Measurements from ENCODE around the gene DAPK1. TPM values are rescaled to one million over a fixed set of nuclear protein-coding genes. Genes with fewer than 3 reads are reported as not detected.
A peak's percentile ranks its signal among the peaks of the same experiment; 100 is the strongest.

DAPK1 gene
- polyA plus RNA-seq, 1 donor: 24.9 TPM

- no peak overlapping the region for H3K27ac ChIP-seq (ENCODE audit: low read length)
- no peaks in the 10 kb centered on the region for H3K27me3 ChIP-seq (ENCODE audit: control insufficient read depth, insufficient read depth, low read length)
- no peaks in the 10 kb centered on the region for H3K4me1 ChIP-seq (ENCODE audit: control insufficient read depth, insufficient read depth, low read length)
- H3K9me3 ChIP-seq (ENCODE audit: control insufficient read depth, low read depth, low read length): no peaks in the 10 kb centered on the region
- 92% methylated on average over 2 of the region's 5 CpGs for WGBS (ENCODE audit: insufficient coverage, low lambda C conversion rate)
- no peak overlapping the region for H3K4me3 ChIP-seq (ENCODE audit: low read length)
- DNase-seq: no peak
- no peaks in the 10 kb centered on the region for H3K36me3 ChIP-seq (ENCODE audit: control insufficient read depth, insufficient read depth, low read length)
These were observed 95.8 kb downstream of the DAPK1 start for GRCh38 chr9:87593359-87593980.

GRCh38 chr9:87594194-87594593 lies 96.5 kb downstream of the DAPK1 start:
- DNase-seq: no peak
- H3K9me3 ChIP-seq (ENCODE audit: control insufficient read depth, low read depth, low read length): no peaks in the 10 kb centered on the region
- no peaks in the 10 kb centered on the region for H3K27me3 ChIP-seq (ENCODE audit: control insufficient read depth, insufficient read depth, low read length)
- H3K36me3 ChIP-seq (ENCODE audit: control insufficient read depth, insufficient read depth, low read length): no peaks in the 10 kb centered on the region
- no peak overlapping the region for H3K4me3 ChIP-seq (ENCODE audit: low read length)
- no CpG with 5 or more reads among the region's 4 CpGs for WGBS (ENCODE audit: insufficient coverage, low lambda C conversion rate)
- H3K27ac ChIP-seq (ENCODE audit: low read length): no peak overlapping the region
- no peaks in the 10 kb centered on the region for H3K4me1 ChIP-seq (ENCODE audit: control insufficient read depth, insufficient read depth, low read length)

- no peaks in the 10 kb centered on the region for H3K27me3 ChIP-seq (ENCODE audit: control insufficient read depth, insufficient read depth, low read length)
- DNase-seq: no peak
- no peak overlapping the region for H3K27ac ChIP-seq (ENCODE audit: low read length)
- H3K9me3 ChIP-seq (ENCODE audit: control insufficient read depth, low read depth, low read length): no peaks in the 10 kb centered on the region
- H3K4me1 ChIP-seq (ENCODE audit: control insufficient read depth, insufficient read depth, low read length): no peaks in the 10 kb centered on the region
- H3K36me3 ChIP-seq (ENCODE audit: control insufficient read depth, insufficient read depth, low read length): no peaks in the 10 kb centered on the region
- H3K4me3 ChIP-seq (ENCODE audit: low read length): no peak overlapping the region
These were observed 97.0 kb downstream of the DAPK1 start for GRCh38 chr9:87594662-87595061.

GRCh38 chr9:87595610-87596009 lies 97.9 kb downstream of the DAPK1 start:
- peak; percentile 30 to 48 for DNase-seq
- peaks cover 6% of the 10 kb centered on the region for H3K4me1 ChIP-seq (ENCODE audit: control insufficient read depth, insufficient read depth, low read length)
- H3K27me3 ChIP-seq (ENCODE audit: control insufficient read depth, insufficient read depth, low read length): no peaks in the 10 kb centered on the region
- H3K27ac ChIP-seq (ENCODE audit: low read length): no peak overlapping the region
- 90% methylated on average over 2 of the region's 12 CpGs for WGBS (ENCODE audit: insufficient coverage, low lambda C conversion rate)
- no peaks in the 10 kb centered on the region for H3K36me3 ChIP-seq (ENCODE audit: control insufficient read depth, insufficient read depth, low read length)
- H3K9me3 ChIP-seq (ENCODE audit: control insufficient read depth, low read depth, low read length): no peaks in the 10 kb centered on the region
- no peak overlapping the region for H3K4me3 ChIP-seq (ENCODE audit: low read length)

- no peaks in the 10 kb centered on the region for H3K36me3 ChIP-seq (ENCODE audit: control insufficient read depth, insufficient read depth, low read length)
- no peaks in the 10 kb centered on the region for H3K27me3 ChIP-seq (ENCODE audit: control insufficient read depth, insufficient read depth, low read length)
- no peaks in the 10 kb centered on the region for H3K9me3 ChIP-seq (ENCODE audit: control insufficient read depth, low read depth, low read length)
- DNase-seq: peak in 1 of 2 donors; percentile 18
- WGBS (ENCODE audit: insufficient coverage, low lambda C conversion rate): no CpG with 5 or more reads among the region's 7 CpGs
- H3K27ac ChIP-seq (ENCODE audit: low read length): no peak overlapping the region
- peaks cover 16% of the 10 kb centered on the region for H3K4me1 ChIP-seq (ENCODE audit: control insufficient read depth, insufficient read depth, low read length)
- no peak overlapping the region for H3K4me3 ChIP-seq (ENCODE audit: low read length)
These were observed 99.2 kb downstream of the DAPK1 start for GRCh38 chr9:87596862-87597261.

GRCh38 chr9:87597710-87598443 lies 100.2 kb downstream of the DAPK1 start:
- no peak overlapping the region for H3K27ac ChIP-seq (ENCODE audit: low read length)
- H3K36me3 ChIP-seq (ENCODE audit: control insufficient read depth, insufficient read depth, low read length): no peaks in the 10 kb centered on the region
- no peaks in the 10 kb centered on the region for H3K9me3 ChIP-seq (ENCODE audit: control insufficient read depth, low read depth, low read length)
- DNase-seq: no peak
- H3K4me1 ChIP-seq (ENCODE audit: control insufficient read depth, insufficient read depth, low read length): peaks cover 16% of the 10 kb centered on the region
- H3K4me3 ChIP-seq (ENCODE audit: low read length): no peak overlapping the region
- 38% methylated on average over 4 of the region's 13 CpGs for WGBS (ENCODE audit: insufficient coverage, low lambda C conversion rate)
- H3K27me3 ChIP-seq (ENCODE audit: control insufficient read depth, insufficient read depth, low read length): no peaks in the 10 kb centered on the region

GRCh38 chr9:87599901-87600610 lies 102.4 kb downstream of the DAPK1 start:
- H3K4me1 ChIP-seq (ENCODE audit: control insufficient read depth, insufficient read depth, low read length): peaks cover 16% of the 10 kb centered on the region
- peak overlapping the region; percentile 32 for H3K27ac ChIP-seq (ENCODE audit: low read length)

GRCh38 chr9:87601176-87601575 lies 103.5 kb downstream of the DAPK1 start:
- H3K4me1 ChIP-seq (ENCODE audit: control insufficient read depth, insufficient read depth, low read length): peaks cover 16% of the 10 kb centered on the region
- H3K9me3 ChIP-seq (ENCODE audit: control insufficient read depth, low read depth, low read length): no peaks in the 10 kb centered on the region
- H3K27me3 ChIP-seq (ENCODE audit: control insufficient read depth, insufficient read depth, low read length): no peaks in the 10 kb centered on the region
- no peak overlapping the region for H3K27ac ChIP-seq (ENCODE audit: low read length)
- no CpG with 5 or more reads among the region's 1 CpG for WGBS (ENCODE audit: insufficient coverage, low lambda C conversion rate)
- DNase-seq: peak; percentile 48 to 56
- H3K4me3 ChIP-seq (ENCODE audit: low read length): no peak overlapping the region
- H3K36me3 ChIP-seq (ENCODE audit: control insufficient read depth, insufficient read depth, low read length): peaks cover 12% of the 10 kb centered on the region

More at GRCh38 chr9:87599901-87600610, 102.4 kb downstream of the DAPK1 start:
- DNase-seq: peak; percentile 54 to 72
- Histone ChIP-seq H3K27me3 (ENCODE audit: control insufficient read depth, insufficient read depth, low read length) (no peaks in the 10 kb centered on the region), H3K4me3 (ENCODE audit: low read length) (no peak overlapping the region), H3K36me3 (ENCODE audit: control insufficient read depth, insufficient read depth, low read length) (peaks cover 3% of the 10 kb centered on the region), H3K9me3 (ENCODE audit: control insufficient read depth, low read depth, low read length) (no peaks in the 10 kb centered on the region)
- WGBS (ENCODE audit: insufficient coverage, low lambda C conversion rate): no CpG with 5 or more reads among the region's 17 CpGs

GRCh38 chr9:87601595-87601994 lies 103.9 kb downstream of the DAPK1 start:
- peaks cover 12% of the 10 kb centered on the region for H3K36me3 ChIP-seq (ENCODE audit: control insufficient read depth, insufficient read depth, low read length)

GRCh38 chr9:87602933-87603643 lies 105.4 kb downstream of the DAPK1 start:
- no peak for DNase-seq
- 60% methylated on average over 4 of the region's 9 CpGs for WGBS (ENCODE audit: insufficient coverage, low lambda C conversion rate)

More at GRCh38 chr9:87601595-87601994, 103.9 kb downstream of the DAPK1 start:
- H3K4me1 ChIP-seq (ENCODE audit: control insufficient read depth, insufficient read depth, low read length): peaks cover 16% of the 10 kb centered on the region
- H3K9me3 ChIP-seq (ENCODE audit: control insufficient read depth, low read depth, low read length): no peaks in the 10 kb centered on the region
- no peak overlapping the region for H3K27ac ChIP-seq (ENCODE audit: low read length)
- no peaks in the 10 kb centered on the region for H3K27me3 ChIP-seq (ENCODE audit: control insufficient read depth, insufficient read depth, low read length)
- no peak overlapping the region for H3K4me3 ChIP-seq (ENCODE audit: low read length)
- WGBS (ENCODE audit: insufficient coverage, low lambda C conversion rate): 100% methylated on average over 1 of the region's 5 CpGs
- no peak for DNase-seq

More at GRCh38 chr9:87602933-87603643, 105.4 kb downstream of the DAPK1 start:
- Histone ChIP-seq H3K4me1 (ENCODE audit: control insufficient read depth, insufficient read depth, low read length) (peaks cover 16% of the 10 kb centered on the region), H3K4me3 (ENCODE audit: low read length) (no peak overlapping the region), H3K9me3 (ENCODE audit: control insufficient read depth, low read depth, low read length) (no peaks in the 10 kb centered on the region), H3K27ac (ENCODE audit: low read length) (no peak overlapping the region), H3K27me3 (ENCODE audit: control insufficient read depth, insufficient read depth, low read length) (no peaks in the 10 kb centered on the region), H3K36me3 (ENCODE audit: control insufficient read depth, insufficient read depth, low read length) (peaks cover 17% of the 10 kb centered on the region)

All from large intestine (tissue), 3 donors.